ENCODE results near the gene RIN3. TPM values are rescaled to one million over a fixed set of nuclear protein-coding genes. Genes with fewer than 3 reads are reported as not detected.

RIN3 gene
- total and polyA plus RNA-seq, 10 of the 15 experiments (the other 5 are each of a cell fraction or from before 2014, with no cell fraction given), result 0.91 to 23.3 (median 6.3) TPM

GRCh38 chr14:92529903-92530302 lies 16.3 kb downstream of the RIN3 start (continued):
- TF ChIP-seq USF1 (IDR thresholded peaks at IDR 0.05; ENCODE audit: borderline replicate concordance, extremely low read length, insufficient read depth, low read depth, low read length), result no peak

DNA sequence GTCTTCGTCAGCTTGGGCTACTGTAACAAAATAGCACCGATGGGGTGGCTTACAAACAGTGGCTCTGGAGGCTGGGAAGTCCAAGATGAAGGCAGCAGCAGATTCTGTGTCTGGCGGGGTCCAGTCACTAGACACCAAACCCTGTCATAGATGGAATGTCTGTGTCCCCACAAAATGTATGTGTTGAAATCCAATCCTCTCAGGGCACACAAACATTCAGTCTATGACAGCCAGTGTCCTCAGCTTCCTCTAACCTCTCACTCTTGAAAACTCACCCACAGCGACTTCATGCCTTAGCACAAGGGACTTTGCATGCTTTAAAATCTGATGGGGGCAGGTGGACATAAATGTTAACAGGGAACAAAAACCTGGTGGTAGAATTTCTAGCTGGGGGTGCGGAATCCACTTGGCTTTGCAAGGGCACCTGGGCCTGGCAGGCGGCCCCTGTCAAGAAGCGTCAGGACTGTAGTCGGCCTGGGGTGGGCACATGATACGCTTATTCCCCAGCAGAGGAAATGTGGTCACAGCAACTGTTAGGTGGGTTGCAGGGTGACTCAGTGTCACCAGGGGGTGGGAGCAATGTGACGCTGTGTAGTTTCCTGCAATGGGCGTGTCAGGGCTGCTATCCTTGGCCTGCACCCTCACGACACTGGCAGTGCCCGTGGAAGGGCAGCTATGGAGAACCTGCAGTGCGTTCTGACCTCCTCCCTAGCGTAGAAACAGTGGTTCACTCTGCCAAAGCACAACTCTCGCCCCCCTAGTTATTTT lies 17.7 kb downstream of the RIN3 start:
- intact Hi-C loops (cut with micrococcal nuclease; ENCODE audit: unreplicated experiment) (no loop called here), in situ Hi-C loops (cut with MboI) (no loop called here)
- Histone ChIP-seq H4K20me1 (ENCODE audit: control insufficient read depth, insufficient read depth) (no peaks in the 10 kb centered on the region; the same call in 1 of the 2 replicates), H3K4me2 (ENCODE audit: control insufficient read depth, insufficient read depth) (no peak overlapping the region), H3K79me2 (ENCODE audit: control insufficient read depth, insufficient read depth, low read length) (no peaks in the 10 kb centered on the region), H3K36me3 (ENCODE audit: control insufficient read depth in 2 of 2, insufficient read depth in 2 of 2, low read length in 1 of 2) (no peaks in the 10 kb centered on the region), H3K9ac (ENCODE audit: control insufficient read depth, insufficient read depth, low read length) (no peak overlapping the region), H3K4me1 (ENCODE audit: control insufficient read depth, insufficient read depth, low read length) (peaks cover 10% of the 10 kb centered on the region), H3K9me3 (replicated peaks; ENCODE audit: control insufficient read depth, insufficient read depth, low read length) (no peaks in the 10 kb centered on the region; the same call in 2 of the 3 replicates), H3K27me3 (replicated peaks in 1 of 2; ENCODE audit: control insufficient read depth in 2 of 2, insufficient read depth in 2 of 2, low read length in 1 of 2) (no peaks in the 10 kb centered on the region), H3K27ac (ENCODE audit: control insufficient read depth, insufficient read depth) (no peak overlapping the region), H2AFZ (ENCODE audit: control insufficient read depth, low read depth, low read length) (no peak overlapping the region), H3K4me3 (no peak overlapping the region)
- BruUV-seq (replicated peaks), result no TSS peak
- WGBS (ENCODE audit: insufficient coverage, insufficient replicate concordance, low lambda C conversion rate, missing lambda C conversion rate), result 45% methylated on average over 16 of the region's 16 CpGs
- FAIRE-seq (no peak), ATAC-seq (no peak; the same call in 2 of the 3 replicates), DNase-seq (ENCODE audit: low read depth, low spot score) (no peak)
- ChIA-PET SMC1A (ENCODE audit: uncharacterized antibody, unreplicated experiment) (no interaction called here), POLR2A (no interaction called here), RAD21 (ENCODE audit: unreplicated experiment) (no interaction called here), CTCF (interaction anchor here (1.1 kb wide), 1 partner anchor 15 kb away, joined by 3 read pairs; no protein-coding TSS in a partner anchor)
- no peak for TF ChIP-seq CBX3 (IDR thresholded peaks at IDR 0.05; ENCODE audit: borderline replicate concordance, low read depth)
- TF ChIP-seq POLR2A (IDR thresholded peaks at IDR 0.05; ENCODE audit: low read depth, low read length), result peak; percentile 60; the same call in 1 of the 2 replicates
